LoVo (cell line): ENCODE data around the gene KRR1.
A peak's percentile ranks its signal among the peaks of the same experiment; 100 is the strongest.

Source experiments
- DNase-seq: peaks from one replicate; pipeline ENCODE4 v3.0.0-alpha.2; 2016; ENCODE audit warnings: low spot score

The KRR1 gene

GRCh38 chr12:75511116-75512048, at the start of gene KRR1:
KRR1 (minus strand) TSS chr12:75511609; CDS start chr12:75511597, 12 bp downstream.
- peak; percentile 99 for DNase-seq

- DNase-seq, result peak; percentile 27
These were observed 48.8 kb upstream of the KRR1 start for GRCh38 chr12:75560167-75560566.

DNA sequence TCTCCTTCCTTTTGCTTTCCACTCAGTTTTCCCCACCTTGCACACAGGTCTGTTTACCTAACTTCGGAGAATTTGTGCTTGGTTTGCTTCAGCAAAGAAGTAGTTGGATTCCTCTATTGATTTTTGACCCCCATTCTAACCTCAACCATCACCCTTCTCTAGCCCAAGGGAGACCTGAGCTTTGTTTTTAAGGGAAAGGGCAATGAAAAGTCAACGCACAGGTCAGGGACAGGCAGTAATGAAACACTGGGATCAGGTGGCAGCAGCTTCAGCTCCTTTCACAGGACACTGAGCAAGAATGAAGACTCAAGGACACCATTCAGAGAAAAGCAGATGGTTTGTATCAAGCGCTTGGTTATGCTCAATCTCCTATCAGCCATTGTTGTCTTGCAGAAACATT, 46.9 kb upstream of the KRR1 start:
- no peak for DNase-seq

- no peak for DNase-seq
These were observed 45.0 kb upstream of the KRR1 start for GRCh38 chr12:75556311-75556899.

- no peak for DNase-seq
These were observed 43.1 kb upstream of the KRR1 start for GRCh38 chr12:75554556-75554880.

DNA sequence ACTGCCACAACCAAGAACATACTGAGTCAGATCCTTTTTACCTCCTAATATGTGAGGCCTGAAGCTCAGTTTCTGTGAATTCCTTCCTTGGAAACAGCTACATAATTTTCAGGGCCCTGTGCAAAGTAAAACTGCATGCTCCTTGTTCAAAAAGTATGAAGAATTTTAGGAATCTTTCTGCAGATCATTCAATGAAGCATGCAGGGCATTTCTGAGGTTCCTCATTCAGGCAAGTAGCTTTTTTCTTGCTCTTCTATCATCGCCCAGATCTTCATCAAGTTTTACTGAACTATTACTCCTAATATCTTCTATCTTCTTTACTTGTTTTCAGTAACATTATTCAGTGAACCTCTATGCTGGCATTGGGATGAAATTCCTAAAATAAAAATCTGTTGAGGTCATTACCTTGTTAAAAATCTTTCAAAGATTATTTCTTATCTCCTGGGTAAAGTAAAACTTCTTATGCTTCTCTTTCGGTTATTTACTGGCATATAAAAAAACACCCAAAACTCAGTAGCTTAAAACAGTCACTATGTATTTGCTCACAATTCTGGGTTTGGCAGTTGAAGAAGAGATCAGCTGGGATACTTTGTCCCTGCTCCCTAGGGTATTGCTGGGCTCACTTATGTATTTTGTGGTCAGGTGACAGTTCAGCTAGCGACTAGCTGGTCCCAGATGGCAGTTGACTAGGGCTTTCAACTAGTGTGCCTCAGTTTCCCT, 42.6 kb upstream of the KRR1 start:
- DNase-seq, result no peak

GRCh38 chr12:75553398-75553797, 42.0 kb upstream of the KRR1 start:
- peak; percentile 63 for DNase-seq

DNA sequence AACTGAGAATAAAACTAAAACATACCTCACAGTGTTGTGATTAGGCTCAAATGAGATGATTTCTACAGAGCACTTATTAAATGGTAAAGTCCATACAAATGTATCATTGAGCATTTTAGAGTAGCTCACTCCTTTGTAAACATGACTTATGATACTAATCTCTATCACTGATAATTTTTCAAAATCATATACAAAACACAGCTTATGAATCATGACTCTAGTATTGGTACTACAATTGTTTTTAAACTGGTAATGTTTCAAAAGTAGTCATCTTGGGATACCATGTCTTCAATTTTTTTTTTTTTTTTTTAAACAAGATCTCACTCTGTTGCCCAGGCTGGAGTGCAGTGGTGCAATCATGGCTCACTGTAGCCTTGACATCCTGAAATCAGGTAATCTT, 40.1 kb upstream of the KRR1 start:
- DNase-seq, result no peak

DNA sequence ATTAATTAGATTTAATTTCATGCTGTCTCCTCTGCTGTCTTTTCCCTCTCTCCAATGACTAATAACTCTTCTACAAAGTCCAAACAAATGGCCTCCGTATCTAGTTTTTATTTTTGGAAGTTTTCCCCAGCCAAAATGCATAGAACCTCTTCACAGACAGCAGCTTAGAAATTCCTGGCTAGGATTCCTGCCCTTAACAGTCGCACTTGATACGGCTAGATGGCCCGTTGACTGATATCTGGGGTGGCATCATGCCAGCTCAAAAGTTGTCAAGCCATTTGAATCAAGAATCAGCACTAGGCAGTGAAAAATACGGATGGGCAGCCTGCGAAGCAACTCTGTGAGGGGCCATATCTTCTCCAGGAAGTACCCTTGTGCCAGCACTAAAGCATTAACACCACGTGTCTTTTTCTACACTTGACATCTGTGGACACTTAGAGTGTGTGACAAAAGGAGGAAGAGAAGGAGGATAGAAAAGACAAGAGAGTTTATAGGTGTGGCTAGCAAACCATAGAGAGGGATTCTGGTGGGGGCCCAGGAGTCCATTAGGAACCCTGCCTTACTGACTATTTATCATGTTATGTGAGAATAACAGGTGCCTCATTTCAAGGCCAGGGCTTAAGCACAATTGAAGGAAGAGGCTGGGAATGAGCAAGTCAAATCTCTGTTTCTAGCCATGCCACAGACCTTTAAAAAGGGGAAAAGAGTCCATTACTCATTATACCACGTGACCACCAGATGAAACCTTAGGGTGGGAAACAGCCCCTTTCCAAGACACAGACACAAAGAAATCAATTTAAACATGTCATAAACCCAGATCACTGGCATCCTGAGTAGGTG, 39.2 kb upstream of the KRR1 start:
- DNase-seq, result no peak

- no peak for DNase-seq
These were observed 38.6 kb upstream of the KRR1 start for GRCh38 chr12:75549989-75550388.

DNA sequence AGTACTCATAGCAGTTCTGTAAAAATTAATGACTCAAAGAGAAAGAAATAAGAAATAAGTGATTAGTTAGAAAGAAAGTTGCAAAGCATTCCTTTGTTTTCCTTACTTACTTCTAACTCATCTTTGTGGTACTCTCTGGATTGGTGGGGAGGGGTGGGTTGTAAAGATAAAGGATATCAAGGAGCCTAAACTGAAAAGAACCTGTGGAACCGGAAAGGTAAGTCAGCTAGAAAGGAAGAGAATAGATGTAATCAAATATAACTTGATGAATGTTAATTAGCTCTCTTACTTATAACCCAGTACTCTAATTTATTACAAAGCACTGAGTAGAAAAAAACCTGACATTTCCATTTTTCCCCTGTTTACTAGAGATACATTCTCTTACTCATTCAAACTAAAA, 37.5 kb upstream of the KRR1 start:
- DNase-seq, result peak; percentile 36

- no peak for DNase-seq
These were observed 34.2 kb upstream of the KRR1 start for GRCh38 chr12:75545636-75546035.

DNA sequence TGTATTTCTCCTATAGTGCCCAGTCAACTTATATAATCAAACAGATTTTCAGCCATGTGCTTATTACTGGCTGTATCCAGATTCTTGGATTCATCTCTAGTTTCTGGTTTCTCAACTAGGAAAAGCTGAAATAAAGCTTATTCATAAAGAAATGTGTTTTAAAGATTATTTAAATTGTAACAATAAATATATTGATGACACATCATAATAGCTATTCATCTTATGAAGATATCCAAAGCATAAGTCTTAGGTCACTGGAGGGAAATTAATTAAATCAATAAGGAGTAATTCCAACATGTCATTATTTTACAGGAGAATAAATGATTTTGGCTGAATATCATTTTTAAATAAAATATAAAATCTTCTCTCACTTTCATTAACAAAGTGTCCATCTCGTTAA, 32.1 kb upstream of the KRR1 start:
- DNase-seq, result no peak

GRCh38 chr12:75542942-75543341, 31.5 kb upstream of the KRR1 start:
- no peak for DNase-seq

DNA sequence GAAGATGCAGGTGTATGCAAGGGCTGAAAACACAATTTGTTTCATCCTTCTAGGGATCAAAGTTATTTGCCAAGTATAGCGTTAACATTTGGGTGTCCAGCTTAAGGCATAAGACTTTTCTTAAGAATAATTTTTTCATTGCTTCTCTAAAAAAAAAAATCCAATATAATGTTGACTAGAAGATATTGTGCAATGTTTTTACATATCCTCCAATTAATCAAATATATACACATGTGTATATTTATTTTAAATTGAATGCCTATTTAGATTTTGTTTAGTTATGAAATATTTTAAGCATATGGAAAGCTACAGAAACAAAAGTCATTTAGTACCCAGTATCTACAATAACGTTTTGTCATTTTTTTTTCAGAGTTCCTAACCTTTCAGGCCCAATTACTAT, 28.5 kb upstream of the KRR1 start:
- no peak for DNase-seq

- no peak for DNase-seq
These were observed 21.8 kb upstream of the KRR1 start for GRCh38 chr12:75533239-75533638.

DNA sequence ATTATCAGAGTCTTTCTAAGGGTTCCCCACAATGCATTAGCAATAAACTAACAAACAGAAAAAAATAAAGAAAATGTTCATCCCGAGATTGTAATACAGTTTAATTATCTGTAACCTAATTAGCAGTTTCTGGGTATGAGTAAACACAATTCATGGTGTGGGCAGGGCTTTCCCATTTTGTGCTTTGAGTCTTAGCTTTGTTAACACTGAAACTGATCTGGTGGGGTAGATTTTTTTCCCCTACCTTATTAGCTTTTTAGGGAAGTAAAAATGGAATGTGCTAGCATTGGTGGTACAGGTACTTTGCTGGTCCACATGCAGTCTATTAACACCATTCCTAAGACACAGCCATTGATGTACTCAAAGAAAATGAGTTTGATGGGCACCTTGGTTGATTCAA, 18.4 kb upstream of the KRR1 start:
- no peak for DNase-seq

GRCh38 chr12:75529316-75529715, 17.9 kb upstream of the KRR1 start:
- no peak for DNase-seq

DNA sequence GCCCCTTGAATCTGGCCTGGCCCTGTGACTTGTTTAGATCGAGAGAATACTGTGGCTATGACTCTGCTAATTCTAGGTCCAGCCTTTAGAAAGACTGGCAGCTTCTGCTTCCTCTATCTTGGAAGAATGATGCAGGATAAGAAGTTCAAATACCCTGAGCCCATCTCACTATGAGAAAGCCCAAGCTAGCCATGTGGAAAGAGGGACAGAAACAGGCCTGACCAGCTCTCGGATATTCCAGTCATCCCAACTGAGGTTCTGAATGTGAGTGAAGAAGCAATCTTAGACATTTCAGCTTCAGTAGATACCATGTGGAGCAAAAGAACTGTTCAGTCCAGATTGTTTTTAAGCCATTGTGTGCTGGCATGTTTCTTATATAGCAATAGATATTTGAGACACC, 17.3 kb upstream of the KRR1 start:
- no peak for DNase-seq

GRCh38 chr12:75528272-75528671, 16.9 kb upstream of the KRR1 start:
- DNase-seq, result peak; percentile 39

GRCh38 chr12:75526655-75527511, 15.5 kb upstream of the KRR1 start:
- peak; percentile 78 for DNase-seq
